ENCODE data around the gene SDK1.
"Not testable (repeated sequence)": the region's sequence is repeated elsewhere in the genome, so short reads cannot be mapped to it uniquely, and the experiment has no call there.

The SDK1 gene

GRCh38 chr7:4302203-4302905 lies 1001.3 kb downstream of the SDK1 start:
- DNase-seq (ENCODE audit: low read depth), result no peak
- no peak for TF ChIP-seq CTCF (IDR thresholded peaks at IDR 0.05; ENCODE audit: insufficient read depth, low read depth, low read length, missing control alignments)
- no peak overlapping the region for H3K4me3 ChIP-seq (ENCODE audit: low read depth, low read length)

- no peak for DNase-seq (ENCODE audit: low read depth)
- TF ChIP-seq CTCF (IDR thresholded peaks at IDR 0.05; ENCODE audit: insufficient read depth, low read depth, low read length, missing control alignments), result no peak
Measured at GRCh38 chr7:4307316-4308204, 1006.5 kb downstream of the SDK1 start.

GRCh38 chr7:4308205-4308590 lies 1007.1 kb downstream of the SDK1 start:
- H3K4me3 ChIP-seq (ENCODE audit: low read depth, low read length), result no peak overlapping the region
- no peak for DNase-seq (ENCODE audit: low read depth)
- no peak for TF ChIP-seq CTCF (IDR thresholded peaks at IDR 0.05; ENCODE audit: insufficient read depth, low read depth, low read length, missing control alignments)

More at GRCh38 chr7:4307316-4308204, 1006.5 kb downstream of the SDK1 start:
- H3K4me3 ChIP-seq (ENCODE audit: low read depth, low read length), result no peak overlapping the region

- not testable (repeated sequence) for DNase-seq (ENCODE audit: low read depth); H3K4me3 ChIP-seq (ENCODE audit: low read depth, low read length)
Measured at GRCh38 chr7:4313911-4314310, 1012.9 kb downstream of the SDK1 start.

- H3K4me3 ChIP-seq (ENCODE audit: low read depth, low read length); DNase-seq (ENCODE audit: low read depth): not testable (repeated sequence)
Measured at GRCh38 chr7:4314316-4314715, 1013.3 kb downstream of the SDK1 start.
